Measurements from ENCODE around the gene SERPINI1. TPM values are rescaled to one million over a fixed set of nuclear protein-coding genes. Genes with fewer than 3 reads are reported as not detected.

SERPINI1 gene
- total RNA-seq (13.2 and 20.0 TPM in 2 replicates), polyA plus RNA-seq (19.4 and 23.1 TPM in 2 replicates)

- Histone ChIP-seq H3K4me3 (peak within 1 kb of the TSS; percentile 57), H3K4me2 (peak within 1 kb of the TSS; percentile 80), H3K36me3 (replicated peaks; ENCODE audit: insufficient read depth, low read depth) (no peaks in the 10 kb centered on the region), H3K4me1 (ENCODE audit: insufficient read depth) (peaks cover 9% of the 10 kb centered on the region), H3K27ac (peak within 1 kb of the TSS; percentile 95), H4K20me1 (ENCODE audit: insufficient read depth, poor library complexity, severe bottlenecking) (peaks cover 17% of the 10 kb centered on the region), H3K27me3 (no peaks in the 10 kb centered on the region), H3K79me2 (peaks cover 54% of the 10 kb centered on the region), H2AFZ (peak within 1 kb of the TSS; percentile 65), H3K9me3 (ENCODE audit: low read depth) (no peaks in the 10 kb centered on the region), H3K9me2 (replicated peaks; ENCODE audit: insufficient read depth) (no peaks in the 10 kb centered on the region)
- no peak for TF ChIP-seq EZH2phosphoT487 (IDR thresholded peaks at IDR 0.05; ENCODE audit: low read depth, severe bottlenecking, unreplicated experiment)
- no peak for TF ChIP-seq CTCF (IDR thresholded peaks at IDR 0.05; ENCODE audit: poor library complexity)
- no peak for TF ChIP-seq EZH2 (IDR thresholded peaks at IDR 0.05; ENCODE audit: borderline replicate concordance)
- peak; percentile 96 for DNase-seq (ENCODE audit: low spot score)
- WGBS (ENCODE audit: low lambda C conversion rate, missing lambda C conversion rate): 1% methylated on average over 31 of the region's 37 CpGs
Observed at GRCh38 chr3:167735233-167736138, at the start of gene SERPINI1. Gene SERPINI1, plus strand, starts transcription at chr3:167735721. Its CDS starts 53,408 bp downstream, at chr3:167789129.

GRCh38 chr3:167691366-167691765 lies 44.2 kb upstream of the SERPINI1 start:
- Histone ChIP-seq H4K20me1 (ENCODE audit: insufficient read depth, poor library complexity, severe bottlenecking) (no peaks in the 10 kb centered on the region), H3K36me3 (replicated peaks; ENCODE audit: insufficient read depth, low read depth) (no peaks in the 10 kb centered on the region), H3K9me3 (ENCODE audit: low read depth) (no peaks in the 10 kb centered on the region), H2AFZ (no peak overlapping the region), H3K9me2 (replicated peaks; ENCODE audit: insufficient read depth) (no peaks in the 10 kb centered on the region), H3K4me3 (no peak overlapping the region), H3K27ac (no peak overlapping the region), H3K4me1 (ENCODE audit: insufficient read depth) (no peaks in the 10 kb centered on the region), H3K27me3 (no peaks in the 10 kb centered on the region), H3K79me2 (no peaks in the 10 kb centered on the region), H3K4me2 (no peak overlapping the region)
- WGBS (ENCODE audit: low lambda C conversion rate, missing lambda C conversion rate): 84% methylated on average over 3 of the region's 3 CpGs
- TF ChIP-seq CTCF (IDR thresholded peaks at IDR 0.05; ENCODE audit: poor library complexity) (no peak), EZH2 (IDR thresholded peaks at IDR 0.05; ENCODE audit: borderline replicate concordance) (no peak), EZH2phosphoT487 (IDR thresholded peaks at IDR 0.05; ENCODE audit: low read depth, severe bottlenecking, unreplicated experiment) (no peak)
- DNase-seq (ENCODE audit: low spot score): no peak

GRCh38 chr3:167694121-167694520 lies 41.4 kb upstream of the SERPINI1 start:
- H3K36me3 ChIP-seq (replicated peaks; ENCODE audit: insufficient read depth, low read depth): no peaks in the 10 kb centered on the region
- no peaks in the 10 kb centered on the region for H3K79me2 ChIP-seq
- no peak overlapping the region for H3K27ac ChIP-seq
- H3K9me3 ChIP-seq (ENCODE audit: low read depth): no peaks in the 10 kb centered on the region
- no peak overlapping the region for H2AFZ ChIP-seq
- no peak overlapping the region for H3K4me3 ChIP-seq
- H3K9me2 ChIP-seq (replicated peaks; ENCODE audit: insufficient read depth): no peaks in the 10 kb centered on the region
- no peak overlapping the region for H3K4me2 ChIP-seq
- H3K4me1 ChIP-seq (ENCODE audit: insufficient read depth): no peaks in the 10 kb centered on the region
- WGBS (ENCODE audit: low lambda C conversion rate, missing lambda C conversion rate): 83% methylated on average over 2 of the region's 2 CpGs
- DNase-seq (ENCODE audit: low spot score): no peak
- H3K27me3 ChIP-seq: no peaks in the 10 kb centered on the region
- H4K20me1 ChIP-seq (ENCODE audit: insufficient read depth, poor library complexity, severe bottlenecking): no peaks in the 10 kb centered on the region
- no peak for TF ChIP-seq CTCF (IDR thresholded peaks at IDR 0.05; ENCODE audit: poor library complexity)
- TF ChIP-seq EZH2phosphoT487 (IDR thresholded peaks at IDR 0.05; ENCODE audit: low read depth, severe bottlenecking, unreplicated experiment): no peak
- TF ChIP-seq EZH2 (IDR thresholded peaks at IDR 0.05; ENCODE audit: borderline replicate concordance): no peak

Data from hepatocyte (in vitro differentiated cells).